Activated CD8-positive, alpha-beta memory T cell treated with anti-CD3 and anti-CD28 coated beads for 1 hour (primary cell): Measurements from ENCODE around the gene MAN2A2.
"Not testable (repeated sequence)": the region's sequence is repeated elsewhere in the genome, so short reads cannot be mapped to it uniquely, and the experiment has no call there.

Experiments
- DNase-seq, 2 donors: peaks; one replicate each; pipeline ENCODE4 v3.0.0-alpha.2; 2020; ENCODE audit warnings: low read depth in 1 of 2; ENCODE audit errors: extremely low read depth in 1 of 2

Gene MAN2A2

DNA sequence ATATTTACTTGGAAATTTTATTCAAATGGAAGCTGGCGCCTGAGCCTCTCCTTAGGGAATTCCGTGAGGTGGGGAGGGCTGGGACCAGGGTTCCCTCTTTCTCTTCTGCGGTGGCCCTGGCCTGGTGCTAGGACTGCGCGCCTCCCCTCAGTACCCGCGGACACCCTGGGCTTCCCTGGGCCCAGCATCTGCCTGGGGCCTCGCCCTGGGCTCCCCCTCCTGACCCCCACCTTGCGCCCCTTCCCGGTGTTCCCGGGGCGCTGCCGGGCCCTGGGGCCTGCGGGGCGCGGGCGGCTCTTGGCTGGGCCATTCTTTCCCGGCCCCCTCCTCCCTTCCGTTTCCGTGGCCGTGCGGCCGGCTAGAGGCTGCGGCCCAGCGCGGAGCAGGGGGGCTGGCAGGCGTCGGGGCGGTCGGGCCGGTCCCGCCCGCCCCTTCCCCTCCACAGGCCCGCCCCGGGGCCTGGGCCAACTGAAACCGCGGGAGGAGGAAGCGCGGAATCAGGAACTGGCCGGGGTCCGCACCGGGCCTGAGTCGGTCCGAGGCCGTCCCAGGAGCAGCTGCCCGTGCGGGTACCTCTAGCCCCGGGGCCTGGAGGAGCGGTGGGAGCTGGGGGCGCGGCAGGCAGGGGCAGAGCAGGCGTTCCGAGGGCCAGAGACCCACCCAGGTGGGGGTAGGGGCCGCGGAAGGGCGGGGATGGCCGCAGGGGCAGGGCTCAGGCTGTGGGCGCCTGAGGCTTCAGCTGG lies 19.0 kb upstream of the MAN2A2 start, which contains the start of gene FES:
TSS of gene FES (plus strand) at position 529 of the 743 bp plus-strand sequence. CDS start 542 bp downstream, outside the sequence.
- no peak for DNase-seq

DNA sequence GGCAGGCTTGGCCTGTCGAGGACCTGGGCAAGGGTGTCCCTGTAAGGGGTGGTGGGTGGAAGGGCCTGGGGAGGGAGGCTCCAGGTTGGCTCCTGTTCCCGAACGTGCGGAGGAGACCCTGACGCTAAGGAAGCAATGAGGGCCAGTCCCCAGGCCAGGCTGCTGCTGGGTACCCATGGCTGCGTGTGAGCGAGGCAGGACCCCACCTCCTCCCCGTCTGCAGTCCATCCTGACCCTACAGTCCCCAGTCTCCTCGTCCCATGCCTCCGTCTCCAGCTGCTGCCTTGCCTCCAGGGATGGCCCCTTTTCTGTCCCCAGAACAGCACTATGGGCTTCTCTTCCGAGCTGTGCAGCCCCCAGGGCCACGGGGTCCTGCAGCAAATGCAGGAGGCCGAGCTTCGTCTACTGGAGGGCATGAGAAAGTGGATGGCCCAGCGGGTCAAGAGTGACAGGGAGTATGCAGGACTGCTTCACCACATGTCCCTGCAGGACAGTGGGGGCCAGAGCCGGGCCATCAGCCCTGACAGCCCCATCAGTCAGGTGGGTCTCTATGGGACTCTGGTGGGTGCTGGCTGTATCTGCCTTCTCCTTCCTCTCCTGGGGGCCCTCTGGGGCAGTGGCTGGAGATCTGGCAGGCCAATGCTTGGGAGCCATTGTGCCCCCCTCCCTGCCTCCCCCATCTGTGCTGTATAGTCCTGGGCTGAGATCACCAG lies 18.2 kb upstream of the MAN2A2 start:
- no peak for DNase-seq

DNA sequence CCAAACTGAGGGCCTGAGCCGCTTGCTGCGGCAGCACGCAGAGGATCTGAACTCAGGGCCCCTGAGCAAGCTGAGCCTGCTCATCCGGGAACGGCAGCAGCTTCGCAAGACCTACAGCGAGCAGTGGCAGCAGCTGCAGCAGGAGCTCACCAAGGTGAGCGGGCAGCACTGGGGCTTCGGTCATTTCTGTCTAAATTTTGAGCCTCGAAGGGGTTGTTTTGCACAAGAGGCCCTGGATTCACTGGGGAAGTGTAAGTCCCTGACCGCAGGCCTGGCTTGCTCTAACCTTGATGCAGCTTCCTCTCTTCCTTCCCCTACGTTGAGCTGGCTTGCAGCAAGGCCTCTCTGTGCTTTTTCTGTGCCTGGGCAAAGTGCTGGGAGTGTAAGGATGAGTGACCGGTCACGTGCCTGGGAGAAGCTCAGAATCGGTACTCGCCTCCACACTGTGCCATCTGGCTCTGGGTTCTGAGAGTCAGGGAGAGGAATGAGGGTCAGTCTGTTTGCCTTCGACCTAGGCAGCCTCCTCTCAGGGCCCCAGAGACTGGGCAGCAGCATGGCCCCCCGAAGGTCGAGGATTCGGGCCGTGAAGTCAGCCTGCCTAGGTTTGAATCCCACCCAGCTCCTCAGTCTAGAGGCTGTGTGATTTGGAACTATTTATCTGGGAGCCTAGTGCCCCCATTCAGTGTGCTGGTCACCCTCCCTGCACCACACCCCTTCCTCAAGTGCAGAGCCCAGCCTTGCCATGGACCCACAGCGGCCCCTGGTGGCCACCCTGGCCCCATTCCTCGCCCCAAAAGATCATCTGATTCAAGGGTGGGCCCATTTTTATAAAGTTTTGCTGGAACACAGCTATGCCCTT lies 17.4 kb upstream of the MAN2A2 start:
- DNase-seq, result peak; percentile 50 to 72

DNA sequence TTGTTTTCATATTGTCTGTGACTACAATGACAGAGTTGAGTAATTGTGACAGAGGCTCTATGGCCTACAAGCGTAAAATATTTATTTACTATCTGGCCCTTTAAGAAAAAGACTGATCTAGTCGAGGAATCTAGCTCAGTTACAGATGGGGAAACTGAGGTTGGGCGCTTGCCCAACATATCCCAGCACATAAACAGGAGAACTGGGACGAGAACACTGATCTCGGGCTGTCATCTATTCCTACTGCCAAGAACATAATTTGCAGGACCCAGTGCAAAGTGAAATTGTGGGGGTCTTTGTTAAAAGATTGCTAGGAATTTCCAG lies 16.8 kb upstream of the MAN2A2 start:
- DNase-seq, result no peak

DNA sequence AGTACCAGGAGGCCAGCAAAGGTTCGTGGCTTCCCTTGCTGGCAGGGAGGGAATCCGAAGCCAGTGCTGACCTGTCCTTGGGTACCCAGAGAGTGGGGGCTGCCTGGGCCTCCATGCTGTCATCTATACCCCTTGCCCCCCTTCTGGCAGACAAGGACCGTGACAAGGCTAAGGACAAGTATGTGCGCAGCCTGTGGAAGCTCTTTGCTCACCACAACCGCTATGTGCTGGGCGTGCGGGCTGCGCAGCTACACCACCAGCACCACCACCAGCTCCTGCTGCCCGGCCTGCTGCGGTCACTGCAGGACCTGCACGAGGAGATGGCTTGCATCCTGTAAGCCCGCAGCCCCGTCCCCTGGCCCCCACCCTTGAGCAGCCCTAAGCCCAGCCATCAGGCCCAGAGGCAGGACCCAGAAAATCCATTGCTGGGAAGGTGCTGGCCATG lies 16.0 kb upstream of the MAN2A2 start:
- no peak for DNase-seq

DNA sequence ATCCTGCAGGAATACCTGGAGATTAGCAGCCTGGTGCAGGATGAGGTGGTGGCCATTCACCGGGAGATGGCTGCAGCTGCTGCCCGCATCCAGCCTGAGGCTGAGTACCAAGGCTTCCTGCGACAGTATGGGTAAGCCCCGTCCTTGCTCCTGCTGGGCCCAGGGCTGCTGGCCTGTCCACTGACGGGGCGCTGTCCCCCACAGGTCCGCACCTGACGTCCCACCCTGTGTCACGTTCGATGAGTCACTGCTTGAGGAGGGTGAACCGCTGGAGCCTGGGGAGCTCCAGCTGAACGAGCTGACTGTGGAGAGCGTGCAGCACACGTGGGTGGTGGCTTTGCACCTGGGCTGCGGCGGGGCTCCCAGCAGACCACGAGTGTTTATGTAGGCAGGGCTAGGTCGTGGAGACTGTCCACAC lies 13.8 kb upstream of the MAN2A2 start:
- DNase-seq, result no peak

DNA sequence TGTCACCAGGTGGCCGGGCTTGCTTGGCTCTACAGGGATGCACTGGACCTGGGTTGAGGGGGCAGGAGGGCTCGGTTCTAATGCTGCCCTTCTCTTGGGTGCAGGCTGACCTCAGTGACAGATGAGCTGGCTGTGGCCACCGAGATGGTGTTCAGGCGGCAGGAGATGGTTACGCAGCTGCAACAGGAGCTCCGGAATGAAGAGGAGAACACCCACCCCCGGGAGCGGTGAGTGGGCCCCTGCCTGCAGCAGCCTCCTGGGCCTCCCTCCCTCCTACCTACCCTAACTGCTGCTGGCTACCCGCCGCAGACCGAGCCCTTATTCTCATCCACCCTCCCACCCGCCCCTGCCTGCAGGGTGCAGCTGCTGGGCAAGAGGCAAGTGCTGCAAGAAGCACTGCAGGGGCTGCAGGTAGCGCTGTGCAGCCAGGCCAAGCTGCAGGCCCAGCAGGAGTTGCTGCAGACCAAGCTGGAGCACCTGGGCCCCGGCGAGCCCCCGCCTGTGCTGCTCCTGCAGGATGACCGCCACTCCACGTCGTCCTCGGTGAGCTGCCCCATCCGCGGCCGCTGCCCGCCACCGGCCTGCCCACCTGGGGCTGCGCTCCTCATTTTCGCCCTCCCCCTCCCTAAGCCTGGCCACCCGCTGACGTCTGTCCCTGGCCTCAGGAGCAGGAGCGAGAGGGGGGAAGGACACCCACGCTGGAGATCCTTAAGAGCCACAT lies 13.2 kb upstream of the MAN2A2 start:
- no peak for DNase-seq

DNA sequence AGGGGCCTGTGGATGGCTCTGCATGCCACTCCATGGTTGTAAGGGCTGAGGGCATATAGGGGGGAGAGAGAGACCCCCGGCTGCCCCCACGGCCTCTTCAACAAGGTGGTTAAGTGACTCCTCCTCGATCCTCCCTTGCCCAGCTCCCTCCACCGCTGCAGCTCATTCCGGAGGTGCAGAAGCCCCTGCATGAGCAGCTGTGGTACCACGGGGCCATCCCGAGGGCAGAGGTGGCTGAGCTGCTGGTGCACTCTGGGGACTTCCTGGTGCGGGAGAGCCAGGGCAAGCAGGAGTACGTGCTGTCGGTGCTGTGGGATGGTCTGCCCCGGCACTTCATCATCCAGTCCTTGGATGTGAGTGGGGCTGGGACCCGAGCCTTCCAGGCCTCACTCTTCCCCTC lies 12.3 kb upstream of the MAN2A2 start:
- no peak for DNase-seq

DNA sequence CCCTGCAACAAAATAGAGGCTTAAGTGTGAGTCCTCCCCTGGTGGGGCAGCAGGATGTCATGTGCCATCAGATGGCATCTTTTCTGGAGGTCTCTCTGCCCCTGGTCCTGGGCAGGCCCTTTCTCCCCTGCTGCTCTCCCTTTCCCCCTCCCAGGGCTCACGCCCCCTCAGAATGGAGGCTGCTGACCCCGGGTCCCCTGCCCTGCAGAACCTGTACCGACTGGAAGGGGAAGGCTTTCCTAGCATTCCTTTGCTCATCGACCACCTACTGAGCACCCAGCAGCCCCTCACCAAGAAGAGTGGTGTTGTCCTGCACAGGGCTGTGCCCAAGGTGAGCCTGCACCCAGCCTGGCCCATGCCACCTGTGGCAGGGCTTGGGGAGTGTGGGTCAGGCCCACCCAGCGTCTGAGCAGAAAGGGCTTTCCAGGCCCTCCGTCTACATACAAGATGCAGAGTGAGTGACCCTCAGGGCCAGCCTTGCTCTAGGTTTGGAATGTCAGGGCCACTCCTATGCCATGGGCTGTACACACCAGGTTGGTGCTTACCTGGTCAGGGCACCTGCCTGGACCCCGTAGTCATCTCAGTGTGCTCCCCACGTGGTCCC lies 11.7 kb upstream of the MAN2A2 start:
- no peak for DNase-seq

DNA sequence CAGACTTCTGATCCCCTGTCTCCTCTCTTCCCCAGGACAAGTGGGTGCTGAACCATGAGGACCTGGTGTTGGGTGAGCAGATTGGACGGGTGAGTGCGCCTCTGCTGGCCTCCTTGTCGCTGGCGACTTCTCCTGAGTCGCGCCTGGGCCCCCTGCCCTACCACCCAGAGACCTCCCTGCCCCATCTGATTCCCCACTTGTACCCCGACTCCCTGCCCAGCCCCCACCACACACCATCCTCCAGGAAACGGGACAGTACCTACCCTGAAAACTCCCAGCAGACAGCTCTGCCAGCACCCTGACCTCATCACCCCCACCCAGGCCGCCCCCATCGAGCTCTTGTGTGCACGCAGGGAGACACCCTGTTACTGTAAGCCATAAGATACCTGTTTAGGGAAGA lies 11.1 kb upstream of the MAN2A2 start:
- DNase-seq, result no peak

DNA sequence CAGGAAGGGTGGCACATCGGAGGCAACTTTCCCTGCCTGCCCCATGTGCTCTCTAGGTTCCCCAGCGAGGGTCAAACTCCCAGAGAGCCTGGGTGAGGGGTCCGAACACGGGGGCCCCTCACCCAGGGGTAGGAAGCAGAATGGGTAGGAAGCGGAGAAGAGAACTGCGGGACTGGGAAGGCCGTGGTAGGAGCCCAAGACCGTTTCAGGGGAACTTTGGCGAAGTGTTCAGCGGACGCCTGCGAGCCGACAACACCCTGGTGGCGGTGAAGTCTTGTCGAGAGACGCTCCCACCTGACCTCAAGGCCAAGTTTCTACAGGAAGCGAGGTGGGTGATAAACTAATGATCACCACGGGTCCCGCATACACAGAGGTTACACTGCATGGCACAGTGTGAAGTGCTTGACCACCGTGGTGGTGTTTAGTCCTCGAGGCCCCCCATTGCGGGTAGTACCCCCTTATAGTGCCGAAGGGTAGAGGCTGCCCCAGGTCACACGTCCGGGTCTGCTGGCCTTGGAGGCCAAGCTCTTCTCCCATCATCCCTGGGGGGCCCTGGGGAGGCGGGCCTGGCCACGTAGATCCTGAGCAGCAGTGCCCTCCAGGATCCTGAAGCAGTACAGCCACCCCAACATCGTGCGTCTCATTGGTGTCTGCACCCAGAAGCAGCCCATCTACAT lies 10.5 kb upstream of the MAN2A2 start:
- no peak for DNase-seq

DNA sequence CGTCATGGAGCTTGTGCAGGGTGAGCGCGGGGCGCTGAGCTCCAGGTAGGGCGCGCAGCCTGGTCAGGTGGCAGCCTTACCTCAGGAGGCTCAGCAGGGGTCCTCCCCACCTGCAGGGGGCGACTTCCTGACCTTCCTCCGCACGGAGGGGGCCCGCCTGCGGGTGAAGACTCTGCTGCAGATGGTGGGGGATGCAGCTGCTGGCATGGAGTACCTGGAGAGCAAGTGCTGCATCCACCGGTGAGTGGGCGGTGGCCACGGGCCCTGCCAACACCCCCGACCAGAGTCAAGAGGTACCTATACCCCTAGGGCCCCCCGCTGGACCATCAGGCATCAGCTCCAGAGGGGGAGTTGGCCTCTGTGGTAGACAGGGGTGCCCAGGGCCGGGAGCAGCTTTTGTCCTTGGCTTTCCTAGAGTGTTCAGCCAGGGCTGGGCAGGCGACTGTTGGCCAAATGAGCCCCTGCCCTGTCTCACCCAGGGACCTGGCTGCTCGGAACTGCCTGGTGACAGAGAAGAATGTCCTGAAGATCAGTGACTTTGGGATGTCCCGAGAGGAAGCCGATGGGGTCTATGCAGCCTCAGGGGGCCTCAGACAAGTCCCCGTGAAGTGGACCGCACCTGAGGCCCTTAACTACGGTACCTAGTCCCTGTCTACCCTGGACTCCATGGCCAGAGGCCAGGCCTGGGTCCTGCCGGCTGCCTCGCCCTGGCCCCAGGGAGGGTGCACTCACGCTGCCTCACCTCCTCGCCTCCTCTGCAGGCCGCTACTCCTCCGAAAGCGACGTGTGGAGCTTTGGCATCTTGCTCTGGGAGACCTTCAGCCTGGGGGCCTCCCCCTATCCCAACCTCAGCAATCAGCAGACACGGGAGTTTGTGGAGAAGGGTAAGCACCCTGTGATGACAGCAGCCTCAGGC lies 9.7 kb upstream of the MAN2A2 start:
- DNase-seq, result no peak

DNA sequence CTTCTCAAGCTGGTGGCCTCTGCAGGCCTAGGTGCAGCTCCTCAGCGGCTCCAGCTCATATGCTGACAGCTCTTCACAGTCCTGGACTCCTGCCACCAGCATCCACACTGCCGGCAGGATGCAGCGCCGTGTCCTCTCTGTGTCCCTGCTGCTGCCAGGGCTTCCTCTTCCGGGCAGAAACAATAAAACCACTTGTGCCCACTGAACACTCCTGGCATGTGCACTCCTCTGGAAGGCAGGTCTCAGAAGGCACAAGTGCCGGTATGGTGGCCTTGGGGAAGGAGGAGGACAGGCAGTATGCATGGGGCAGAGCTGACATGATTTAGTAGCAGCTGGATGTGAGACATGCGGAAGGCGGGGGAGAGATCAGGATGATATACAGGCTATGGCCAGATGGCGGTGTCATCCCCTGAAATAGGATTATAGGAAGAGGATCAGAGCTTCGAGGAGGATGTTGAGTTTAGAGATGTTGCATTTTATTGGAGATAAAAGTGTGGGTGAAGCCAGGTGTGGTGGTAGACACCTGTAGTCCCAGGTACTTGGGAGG lies 7.5 kb upstream of the MAN2A2 start:
- DNase-seq, result no peak

DNA sequence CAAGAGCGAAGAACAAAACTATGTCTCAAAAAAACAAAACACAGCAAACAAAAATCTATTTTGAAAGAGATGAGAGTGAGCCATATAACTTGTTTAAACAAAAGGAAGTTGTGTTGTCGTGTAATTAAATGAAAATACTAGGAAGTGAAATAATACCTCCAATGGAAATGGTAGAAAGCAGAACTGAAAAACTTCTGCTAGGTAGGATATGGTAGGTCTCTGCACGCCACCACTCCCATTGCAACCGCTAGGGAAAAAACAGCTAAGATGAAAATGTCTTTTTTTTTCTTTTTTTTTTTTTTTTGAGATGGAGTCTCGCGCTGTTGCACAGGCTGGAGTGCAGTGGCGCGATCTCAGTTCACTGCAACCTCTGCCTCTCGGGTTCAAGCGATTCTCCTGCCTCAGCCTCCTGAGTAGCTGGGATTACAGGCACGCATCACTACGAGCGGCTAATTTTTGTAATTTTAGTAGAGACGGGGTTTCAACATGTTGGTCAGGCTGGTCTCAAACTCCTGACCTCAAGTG lies 5.9 kb upstream of the MAN2A2 start:
- DNase-seq, result not testable (repeated sequence)

DNA sequence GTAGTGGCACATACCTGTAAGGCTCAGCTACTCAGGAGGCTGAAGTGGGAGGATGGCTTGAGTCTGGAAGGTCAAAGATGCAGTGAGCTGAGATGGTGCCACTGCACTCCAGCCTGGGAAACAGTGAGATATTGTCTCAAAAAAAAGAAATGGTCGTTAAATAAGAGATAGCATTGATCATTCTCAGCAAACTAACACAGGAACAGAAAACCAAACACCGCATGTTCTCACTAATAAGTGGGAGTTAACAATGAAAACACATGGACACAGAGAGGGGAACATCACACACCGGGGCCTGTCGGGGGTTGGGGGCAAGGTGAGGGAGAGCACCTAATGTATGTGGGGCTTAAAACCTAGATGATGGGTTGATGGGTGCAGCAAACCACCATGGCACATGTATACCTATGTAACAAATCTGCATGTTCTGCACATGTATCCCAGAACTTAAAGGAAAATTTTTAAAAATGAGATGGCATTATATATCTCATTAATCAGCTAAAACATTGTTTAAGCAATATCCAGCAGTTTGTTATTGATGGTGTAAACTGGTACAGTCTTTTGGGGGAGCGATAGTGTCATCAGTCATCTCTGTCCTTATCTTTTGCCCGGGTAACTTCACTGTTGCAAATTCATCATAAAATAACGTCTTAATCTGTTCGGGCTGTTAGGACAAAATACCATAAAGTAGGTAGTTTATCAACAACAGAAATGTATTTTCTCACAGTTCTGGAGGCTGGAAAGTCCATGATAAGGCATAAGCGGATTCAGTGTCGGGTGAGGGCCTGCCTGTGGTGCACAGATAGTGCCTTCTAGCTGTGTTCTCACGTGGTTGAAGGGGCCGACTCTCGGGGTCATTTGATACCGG lies 1.7 kb upstream of the MAN2A2 start:
- DNase-seq, result no peak

DNA sequence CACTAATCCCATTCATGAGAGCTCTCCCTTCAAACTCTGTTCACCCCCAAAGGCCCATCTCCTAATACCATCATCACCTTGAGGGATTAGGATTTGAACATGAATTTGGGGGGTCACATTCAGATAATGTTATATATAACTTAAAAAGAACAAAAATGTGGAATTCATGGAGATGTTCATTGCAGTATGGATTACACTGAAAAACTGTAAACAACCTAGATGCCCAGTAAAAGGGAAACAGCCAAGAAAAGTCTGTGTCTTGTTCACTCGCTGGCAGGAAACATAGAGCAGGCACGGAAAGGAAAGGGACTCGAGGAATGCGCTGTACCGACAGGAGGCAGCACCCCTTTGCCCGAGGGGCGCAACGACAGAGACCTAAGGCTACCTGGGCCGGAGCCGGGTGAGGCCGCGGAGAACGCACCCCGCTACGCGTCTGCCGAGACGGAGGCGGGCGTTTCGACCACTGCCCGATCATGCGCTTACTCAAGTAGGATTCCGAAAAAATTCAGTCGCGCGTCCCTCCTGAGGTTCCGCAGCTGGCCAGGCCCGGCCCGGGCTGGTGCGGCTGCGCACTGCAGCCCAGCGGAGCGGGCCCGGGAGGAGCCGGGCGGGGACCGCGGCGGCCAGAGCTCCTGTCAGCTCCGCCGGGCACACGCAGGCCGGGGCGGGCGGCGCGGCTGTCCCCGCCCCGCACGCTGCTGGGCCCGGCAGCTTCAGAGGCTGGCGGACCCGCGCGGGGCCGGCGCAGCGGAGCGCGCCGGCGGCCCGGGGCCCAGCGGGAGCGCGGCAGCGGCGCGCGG lies 862 bp upstream of the MAN2A2 start:
- peak; percentile 27 to 53 for DNase-seq
